DOHH2 (cell line): Measurements from ENCODE around the gene GALNT9.

Experiments
- H3F3A ChIP-seq: fragments of 200-600 bp; sonication (generic), shearing (Covaris generic); 2 replicates; pipeline ENCODE4 v1.6.0; 2016; ENCODE audit warnings: antibody characterized with exemption, mild to moderate bottlenecking; ENCODE audit not compliant: control insufficient read depth, insufficient read depth
- H3K27ac ChIP-seq: fragments of 200-600 bp; sonication (generic); 2 replicates; pipeline ENCODE4 v1.5.1; 2014; ENCODE audit warnings: low read depth, mild to moderate bottlenecking, low read length, moderate library complexity
- H3K27me3 ChIP-seq: fragments of 200-600 bp; sonication (generic); 2 replicates; pipeline ENCODE4 v1.6.1; 2014; ENCODE audit warnings: mild to moderate bottlenecking, low read length, mixed read lengths; ENCODE audit not compliant: control insufficient read depth
- H3K36me3 ChIP-seq: fragments of 200-600 bp; sonication (generic); 2 replicates; pipeline ENCODE4 v1.6.1; 2014; ENCODE audit warnings: mild to moderate bottlenecking, low read length, moderate library complexity, mixed read lengths; ENCODE audit not compliant: control insufficient read depth
- H3K4me1 ChIP-seq: fragments of 200-600 bp; sonication (generic); 2 replicates; pipeline ENCODE4 v1.6.1; 2014; ENCODE audit warnings: mild to moderate bottlenecking, low read length, mixed read lengths; ENCODE audit not compliant: control insufficient read depth
- H3K4me2 ChIP-seq: fragments of 200-600 bp; sonication (generic); 2 replicates; pipeline ENCODE4 v1.6.0; 2014; ENCODE audit warnings: mild to moderate bottlenecking, low read length, moderate library complexity
- H3K4me3 ChIP-seq: fragments of 200-600 bp; sonication (generic); 2 replicates; pipeline ENCODE4 v1.5.1; 2014; ENCODE audit warnings: mild to moderate bottlenecking, low read length, mixed read lengths
- H3K79me2 ChIP-seq: fragments of 200-600 bp; sonication (generic); 2 replicates; pipeline ENCODE4 v1.6.1; 2014; ENCODE audit warnings: mild to moderate bottlenecking, low read length, mixed read lengths; ENCODE audit not compliant: control insufficient read depth
- H3K9me2 ChIP-seq: fragments of 200-600 bp; sonication (generic); replicated peaks from 2 replicates; pipeline ENCODE4 v1.6.1; 2014; ENCODE audit warnings: mild to moderate bottlenecking, low read length, mixed read lengths; ENCODE audit not compliant: control insufficient read depth
- H3K9me3 ChIP-seq: fragments of 200-600 bp; sonication (generic); 2 replicates; pipeline ENCODE4 v1.6.1; 2014; ENCODE audit warnings: antibody characterized with exemption, low read length, mixed read lengths; ENCODE audit not compliant: control insufficient read depth, insufficient read depth
- H4K20me1 ChIP-seq: fragments of 200-600 bp; sonication (generic); 2 replicates; pipeline ENCODE4 v1.6.0; 2014; ENCODE audit warnings: low read depth, mild to moderate bottlenecking, antibody characterized with exemption, low read length, moderate library complexity; ENCODE audit not compliant: control insufficient read depth, insufficient read depth
- EZH2phosphoT487 ChIP-seq: fragments of 200-600 bp; sonication (generic); IDR thresholded peaks from 2 replicates; pipeline ENCODE4 v1.6.1; 2017; ENCODE audit warnings: borderline replicate concordance, mild to moderate bottlenecking, antibody characterized with exemption, low read length, moderate library complexity, mixed read lengths
- TF ChIP-seq, protein P1 (sequence below): fragments of 200-600 bp; sonication (generic); IDR thresholded peaks from one replicate; pipeline ENCODE4 v1.5.1; 2014; ENCODE audit warnings: antibody characterized with exemption, mild to moderate bottlenecking, low read depth, low read length; ENCODE audit not compliant: poor library complexity, severe bottlenecking

GALNT9 gene

DNA sequence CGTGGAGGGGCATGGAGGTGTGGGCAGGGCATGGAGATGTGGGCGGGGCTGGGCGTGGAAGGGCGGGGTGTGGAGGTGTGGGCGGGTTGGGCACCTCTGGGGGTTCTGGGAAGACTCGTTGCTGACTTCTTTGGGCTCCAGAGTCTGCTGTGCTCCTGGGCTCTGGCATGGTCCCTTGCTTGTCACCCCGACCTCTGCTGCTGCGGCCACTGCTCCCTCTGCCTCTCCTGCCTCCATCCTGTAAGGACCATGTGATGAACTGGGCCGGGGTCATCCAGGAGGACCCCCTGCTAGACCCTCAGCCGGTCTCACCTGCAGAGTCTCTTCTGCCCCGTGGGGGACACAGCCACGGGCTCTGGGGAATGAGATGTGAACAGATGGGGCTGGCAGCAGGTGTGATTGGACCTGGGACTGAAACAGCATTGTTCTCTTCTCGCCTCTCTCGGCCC, 169.8 kb downstream of the GALNT9 start:
- Histone ChIP-seq H3K36me3 (peaks cover 35% of the 10 kb centered on the region), H3K9me2 (no peaks in the 10 kb centered on the region), H3F3A (peaks cover 22% of the 10 kb centered on the region), H3K27ac (no peak overlapping the region), H3K9me3 (peaks cover 28% of the 10 kb centered on the region), H3K79me2 (no peaks in the 10 kb centered on the region), H3K27me3 (no peaks in the 10 kb centered on the region), H3K4me1 (no peaks in the 10 kb centered on the region), H3K4me3 (no peak overlapping the region), H3K4me2 (no peak overlapping the region), H4K20me1 (no peaks in the 10 kb centered on the region)
- TF ChIP-seq, protein P1, sequence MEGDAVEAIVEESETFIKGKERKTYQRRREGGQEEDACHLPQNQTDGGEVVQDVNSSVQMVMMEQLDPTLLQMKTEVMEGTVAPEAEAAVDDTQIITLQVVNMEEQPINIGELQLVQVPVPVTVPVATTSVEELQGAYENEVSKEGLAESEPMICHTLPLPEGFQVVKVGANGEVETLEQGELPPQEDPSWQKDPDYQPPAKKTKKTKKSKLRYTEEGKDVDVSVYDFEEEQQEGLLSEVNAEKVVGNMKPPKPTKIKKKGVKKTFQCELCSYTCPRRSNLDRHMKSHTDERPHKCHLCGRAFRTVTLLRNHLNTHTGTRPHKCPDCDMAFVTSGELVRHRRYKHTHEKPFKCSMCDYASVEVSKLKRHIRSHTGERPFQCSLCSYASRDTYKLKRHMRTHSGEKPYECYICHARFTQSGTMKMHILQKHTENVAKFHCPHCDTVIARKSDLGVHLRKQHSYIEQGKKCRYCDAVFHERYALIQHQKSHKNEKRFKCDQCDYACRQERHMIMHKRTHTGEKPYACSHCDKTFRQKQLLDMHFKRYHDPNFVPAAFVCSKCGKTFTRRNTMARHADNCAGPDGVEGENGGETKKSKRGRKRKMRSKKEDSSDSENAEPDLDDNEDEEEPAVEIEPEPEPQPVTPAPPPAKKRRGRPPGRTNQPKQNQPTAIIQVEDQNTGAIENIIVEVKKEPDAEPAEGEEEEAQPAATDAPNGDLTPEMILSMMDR, result no peak
- TF ChIP-seq EZH2phosphoT487, result no peak

DNA sequence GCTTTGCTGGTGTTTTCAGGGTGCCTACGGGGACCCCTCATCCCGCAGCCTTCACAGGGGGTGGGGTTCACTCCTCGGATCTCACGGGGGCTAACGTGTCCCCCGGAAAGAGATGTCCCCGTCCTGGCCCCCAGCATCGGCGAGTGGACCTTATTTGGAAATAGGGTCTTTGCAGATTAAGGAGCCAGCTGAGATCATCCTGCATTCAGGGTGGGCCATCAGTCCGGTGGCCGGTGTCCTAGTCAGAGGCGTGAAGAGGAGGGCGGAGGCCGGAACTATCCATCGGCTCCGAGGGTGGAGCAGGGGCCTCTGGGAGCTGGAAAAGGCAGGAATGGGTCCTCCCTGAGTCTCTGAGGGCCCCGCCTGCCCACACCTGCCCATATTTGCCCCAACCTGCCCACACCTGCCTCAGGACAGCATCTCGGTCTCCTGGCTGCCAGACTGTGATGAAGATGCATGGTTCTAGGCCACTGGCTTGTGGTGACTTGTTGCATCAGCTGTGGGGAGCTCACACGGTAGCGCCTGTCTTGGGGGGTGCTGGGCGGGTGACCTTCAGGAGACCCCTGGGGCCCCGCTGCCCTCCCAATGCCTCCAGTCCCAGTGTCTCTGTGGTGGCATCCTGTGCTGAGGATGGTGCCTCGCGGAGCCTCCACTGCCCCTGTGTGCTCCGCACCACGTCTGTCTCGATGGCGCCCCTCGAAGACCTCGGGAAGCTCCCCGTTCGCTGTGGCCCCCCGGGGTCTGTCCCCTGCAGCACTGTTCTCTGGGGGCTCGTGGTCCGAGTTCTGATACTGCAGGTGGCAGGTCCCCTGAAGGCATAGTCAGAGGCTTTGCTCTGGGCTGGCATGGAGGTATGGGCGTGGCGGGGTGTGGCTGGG, 170.5 kb downstream of the GALNT9 start:
- Histone ChIP-seq H3K27ac (no peak overlapping the region), H3K9me2 (no peaks in the 10 kb centered on the region), H3K4me2 (no peak overlapping the region), H3K27me3 (no peaks in the 10 kb centered on the region), H4K20me1 (no peaks in the 10 kb centered on the region), H3K79me2 (no peaks in the 10 kb centered on the region), H3K4me1 (no peaks in the 10 kb centered on the region), H3K36me3 (peaks cover 35% of the 10 kb centered on the region), H3K4me3 (no peak overlapping the region), H3K9me3 (peaks cover 28% of the 10 kb centered on the region), H3F3A (peaks cover 22% of the 10 kb centered on the region)
- TF ChIP-seq EZH2phosphoT487, result no peak
- TF ChIP-seq, protein P1, result no peak

DNA sequence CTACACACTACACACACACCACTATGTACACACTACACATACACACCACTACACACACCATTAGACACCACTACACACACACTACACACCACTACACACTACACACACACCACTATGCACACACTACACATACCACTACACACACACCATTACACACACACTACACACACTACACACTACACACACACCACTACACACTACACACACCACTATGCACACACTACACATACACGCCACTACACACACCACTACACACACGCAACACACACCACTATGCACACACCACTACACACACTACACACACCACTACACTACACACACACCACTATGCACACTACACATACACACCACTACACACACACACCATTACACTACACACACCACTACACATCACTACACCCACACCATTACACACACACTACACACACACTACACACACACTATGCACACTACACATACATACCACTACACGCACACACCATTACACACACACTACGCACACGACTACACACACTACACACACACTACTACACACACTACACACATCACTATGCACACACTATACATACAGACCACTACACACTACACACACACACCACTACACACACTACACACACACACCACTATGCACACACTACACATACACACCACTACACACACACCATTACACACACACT, 171.5 kb downstream of the GALNT9 start:
- no peak overlapping the region for H3K27ac ChIP-seq
- no peaks in the 10 kb centered on the region for H3K4me1 ChIP-seq
- peaks cover 22% of the 10 kb centered on the region for H3F3A ChIP-seq
- peaks cover 28% of the 10 kb centered on the region for H3K9me3 ChIP-seq
- H3K79me2 ChIP-seq, result no peaks in the 10 kb centered on the region
- TF ChIP-seq, protein P1, result no peak
- no peak for TF ChIP-seq EZH2phosphoT487
- H3K9me2 ChIP-seq, result no peaks in the 10 kb centered on the region
- H3K36me3 ChIP-seq, result peaks cover 35% of the 10 kb centered on the region
- no peak overlapping the region for H3K4me3 ChIP-seq
- H4K20me1 ChIP-seq, result no peaks in the 10 kb centered on the region
- H3K27me3 ChIP-seq, result no peaks in the 10 kb centered on the region
- no peak overlapping the region for H3K4me2 ChIP-seq
